ES-I3 (cell line): Measurements from ENCODE around the gene QSER1.
"Not testable (repeated sequence)": the region's sequence is repeated elsewhere in the genome, so short reads cannot be mapped to it uniquely, and the experiment has no call there.

ENCODE experiments used
- H3K36me3 ChIP-seq: 2 replicates; pipeline ENCODE4 v1.6.1; 2013; ENCODE audit warnings: mild to moderate bottlenecking, low read length, control low read depth, moderate library complexity; ENCODE audit not compliant: insufficient read depth
- H3K4me1 ChIP-seq: 2 replicates; pipeline ENCODE4 v1.6.1; 2013; ENCODE audit warnings: mild to moderate bottlenecking, control low read depth, low read length; ENCODE audit not compliant: insufficient read depth
- H3K9ac ChIP-seq: 2 replicates; pipeline ENCODE4 v1.6.1; 2013; ENCODE audit warnings: low read depth, mild to moderate bottlenecking, low read length, moderate library complexity
- H3K9me3 ChIP-seq: 2 replicates; pipeline ENCODE4 v1.6.1; 2013; ENCODE audit warnings: mild to moderate bottlenecking, low read length, moderate library complexity; ENCODE audit not compliant: control insufficient read depth, insufficient read depth

Gene QSER1

GRCh38 chr11:32932196-32932595 is 39.6 kb downstream of the QSER1 start:
- Histone ChIP-seq H3K9me3 (no peaks in the 10 kb centered on the region), H3K36me3 (peaks cover 44% of the 10 kb centered on the region), H3K4me1 (no peaks in the 10 kb centered on the region), H3K9ac (no peak overlapping the region)

GRCh38 chr11:32935462-32936029 is 42.9 kb downstream of the QSER1 start:
- H3K9ac ChIP-seq: no peak overlapping the region
- peaks cover 44% of the 10 kb centered on the region for H3K36me3 ChIP-seq
- no peaks in the 10 kb centered on the region for H3K4me1 ChIP-seq
- no peaks in the 10 kb centered on the region for H3K9me3 ChIP-seq

GRCh38 chr11:32936178-32936577 is 43.6 kb downstream of the QSER1 start:
- H3K36me3 ChIP-seq: peaks cover 44% of the 10 kb centered on the region

DNA sequence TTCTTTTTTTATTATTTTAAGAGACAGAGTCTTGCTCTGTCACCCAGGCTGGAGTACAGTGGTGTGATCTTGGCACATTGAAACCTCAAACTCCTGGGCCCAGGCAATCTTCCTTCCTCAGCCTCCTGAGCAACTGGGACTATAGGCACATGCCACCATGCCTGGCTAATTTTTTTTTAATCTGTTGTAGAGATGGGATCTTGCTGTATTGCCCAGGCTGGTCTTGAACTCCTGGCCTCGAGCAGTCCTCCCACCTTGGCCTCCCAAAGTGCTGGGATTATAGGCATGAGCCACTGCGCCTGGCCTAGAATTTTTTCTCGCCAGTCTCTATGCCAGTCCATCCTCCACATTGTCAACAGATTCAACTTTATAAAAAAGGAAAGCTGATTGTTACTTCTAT is 44.7 kb downstream of the QSER1 start:
- H3K9me3 ChIP-seq, H3K4me1 ChIP-seq, H3K9ac ChIP-seq: not testable (repeated sequence)
- H3K36me3 ChIP-seq: peaks cover 35% of the 10 kb centered on the region

More at GRCh38 chr11:32936178-32936577, 43.6 kb downstream of the QSER1 start:
- not testable (repeated sequence) for H3K9me3 ChIP-seq, H3K9ac ChIP-seq, H3K4me1 ChIP-seq

GRCh38 chr11:32939046-32939445 is 46.4 kb downstream of the QSER1 start:
- H3K9ac ChIP-seq: no peak overlapping the region
- peaks cover 18% of the 10 kb centered on the region; the same call in 1 of the 2 replicates for H3K36me3 ChIP-seq
- H3K4me1 ChIP-seq: no peaks in the 10 kb centered on the region
- H3K9me3 ChIP-seq: no peaks in the 10 kb centered on the region

DNA sequence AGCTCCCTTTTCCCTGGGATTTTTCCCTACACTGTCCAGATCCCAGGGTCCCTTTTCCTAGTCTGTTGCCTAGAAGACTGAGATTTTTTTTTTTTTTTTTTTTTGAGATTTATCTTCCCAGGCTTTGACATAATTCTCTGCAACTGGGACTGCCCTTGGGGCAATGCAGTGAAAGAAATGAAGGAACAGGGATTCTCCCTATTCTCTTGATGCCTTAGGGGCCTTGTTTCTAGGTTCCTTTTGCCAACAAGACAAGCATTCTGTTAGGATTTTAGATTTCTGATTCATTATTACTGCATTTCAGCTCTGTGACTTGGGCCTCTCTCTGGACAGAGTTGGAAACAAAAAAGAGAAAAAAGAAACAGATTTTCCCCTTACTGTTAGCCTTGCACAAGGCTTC is 47.3 kb downstream of the QSER1 start:
- Histone ChIP-seq H3K4me1 (no peaks in the 10 kb centered on the region), H3K9me3 (no peaks in the 10 kb centered on the region), H3K36me3 (peaks cover 10% of the 10 kb centered on the region; the same call in 1 of the 2 replicates), H3K9ac (no peak overlapping the region)

GRCh38 chr11:32940865-32941264 is 48.3 kb downstream of the QSER1 start:
- Histone ChIP-seq H3K36me3 (peaks cover 5% of the 10 kb centered on the region; the same call in 1 of the 2 replicates), H3K9ac (no peak overlapping the region), H3K9me3 (no peaks in the 10 kb centered on the region), H3K4me1 (no peaks in the 10 kb centered on the region)

DNA sequence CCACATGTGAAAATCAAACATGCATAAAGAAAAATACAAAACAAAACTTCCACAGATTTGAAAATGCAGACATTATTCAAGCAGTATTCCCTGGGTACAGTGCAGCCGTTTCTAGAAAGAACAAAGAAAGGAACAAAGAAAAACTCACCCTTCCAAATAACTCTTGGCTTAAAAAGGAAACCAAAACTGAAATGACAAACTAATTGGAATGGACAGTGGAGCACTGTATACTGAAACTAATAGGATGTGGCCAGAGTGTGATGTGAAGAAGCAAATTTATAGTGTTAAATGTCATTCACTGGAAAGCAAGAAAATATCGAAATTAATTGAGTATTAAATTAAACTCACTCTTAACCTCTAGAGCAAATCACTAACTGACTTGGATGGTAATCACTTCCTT is 55.4 kb downstream of the QSER1 start:
- Histone ChIP-seq H3K36me3 (no peaks in the 10 kb centered on the region), H3K4me1 (no peaks in the 10 kb centered on the region), H3K9me3 (no peaks in the 10 kb centered on the region), H3K9ac (no peak overlapping the region)

DNA sequence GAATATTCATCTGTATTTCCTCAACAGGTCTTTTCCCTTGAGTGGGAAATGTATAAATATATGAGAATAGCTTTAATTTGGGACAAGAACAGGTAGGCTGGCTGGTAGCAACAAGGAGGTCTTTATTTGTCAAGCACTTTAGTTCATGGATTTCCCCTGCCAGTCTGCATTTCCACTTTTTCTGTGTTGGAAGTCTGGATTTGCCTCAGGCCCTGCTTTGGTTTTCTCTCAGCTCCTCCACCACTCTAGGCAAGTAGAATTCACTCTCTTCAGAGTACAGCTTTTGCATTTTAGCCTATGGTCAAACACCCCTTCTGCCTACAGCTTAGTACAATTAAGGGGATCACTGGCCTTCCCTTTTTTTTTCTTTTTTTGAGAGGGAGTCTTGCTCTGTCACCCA is 57.1 kb downstream of the QSER1 start:
- H3K9ac ChIP-seq: no peak overlapping the region
- no peaks in the 10 kb centered on the region; the same call in 1 of the 2 replicates for H3K36me3 ChIP-seq
- no peaks in the 10 kb centered on the region for H3K9me3 ChIP-seq
- H3K4me1 ChIP-seq: no peaks in the 10 kb centered on the region

GRCh38 chr11:32952421-32952820 is 59.8 kb downstream of the QSER1 start:
- Histone ChIP-seq H3K9ac (no peak overlapping the region), H3K36me3 (no peaks in the 10 kb centered on the region; the same call in 1 of the 2 replicates), H3K4me1 (no peaks in the 10 kb centered on the region), H3K9me3 (no peaks in the 10 kb centered on the region)

- no peaks in the 10 kb centered on the region for H3K4me1 ChIP-seq
- H3K9ac ChIP-seq: no peak overlapping the region
- no peaks in the 10 kb centered on the region for H3K9me3 ChIP-seq
- no peaks in the 10 kb centered on the region; the same call in 1 of the 2 replicates for H3K36me3 ChIP-seq
Measured at GRCh38 chr11:32953700-32954099, 61.1 kb downstream of the QSER1 start.

DNA sequence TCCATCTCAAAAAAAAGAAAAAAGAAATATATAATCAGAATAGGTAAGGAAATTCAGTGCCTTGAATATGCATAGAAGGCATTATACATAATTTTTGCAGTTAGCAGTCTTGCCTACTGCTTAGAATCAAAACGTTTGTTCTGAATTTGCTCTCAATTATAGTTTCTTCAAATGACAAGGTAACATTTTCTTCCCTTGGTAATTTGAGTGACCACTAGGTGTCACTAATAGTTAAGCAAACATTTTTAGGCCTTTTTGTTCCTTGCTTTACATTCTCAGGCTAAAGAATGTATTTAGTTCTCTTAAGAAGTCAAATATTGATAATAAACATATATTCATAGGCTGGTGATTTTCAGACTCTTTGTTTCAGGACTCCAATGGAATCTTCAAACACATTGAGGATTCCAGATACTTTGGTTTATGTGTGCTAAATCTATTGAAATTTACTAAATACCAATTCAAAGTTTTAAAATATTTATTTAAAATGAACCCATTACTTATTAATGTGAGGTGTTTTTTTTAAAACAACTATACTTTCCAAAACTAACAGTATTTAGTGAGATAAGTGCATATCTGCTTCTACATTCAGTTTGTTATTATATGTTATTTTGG is 68.0 kb downstream of the QSER1 start:
- Histone ChIP-seq H3K4me1 (no peaks in the 10 kb centered on the region), H3K36me3 (no peaks in the 10 kb centered on the region; the same call in 1 of the 2 replicates), H3K9me3 (no peaks in the 10 kb centered on the region), H3K9ac (no peak overlapping the region)

GRCh38 chr11:32962016-32962415 is 69.4 kb downstream of the QSER1 start:
- no peak overlapping the region for H3K9ac ChIP-seq
- H3K9me3 ChIP-seq: no peaks in the 10 kb centered on the region
- H3K4me1 ChIP-seq: no peaks in the 10 kb centered on the region
- 0 out of 2 replicates have a peak, but pooled peaks cover 3% of the 10 kb centered on the region for H3K36me3 ChIP-seq

DNA sequence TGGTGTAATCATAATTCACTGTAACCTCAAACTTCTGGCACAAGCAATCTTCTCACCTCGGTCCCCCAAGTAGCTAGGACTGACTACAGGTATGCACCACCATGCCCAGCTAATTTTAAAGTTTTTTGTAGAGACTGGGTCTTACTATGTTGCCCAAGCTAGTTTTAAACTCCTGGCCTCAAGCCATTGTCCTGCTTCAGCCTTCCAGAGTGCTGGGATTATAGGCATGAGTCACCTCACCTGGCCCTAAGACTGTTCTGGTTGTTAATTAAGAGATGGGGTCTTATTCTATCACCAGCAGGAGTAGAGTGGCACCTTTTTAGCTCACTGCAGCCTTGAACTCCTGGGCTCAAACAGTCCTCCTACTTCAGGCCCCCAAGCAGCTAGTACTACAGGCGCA is 71.1 kb downstream of the QSER1 start:
- 0 out of 2 replicates have a peak, but pooled peaks cover 3% of the 10 kb centered on the region for H3K36me3 ChIP-seq
- no peaks in the 10 kb centered on the region for H3K9me3 ChIP-seq
- no peaks in the 10 kb centered on the region for H3K4me1 ChIP-seq
- no peak overlapping the region for H3K9ac ChIP-seq

DNA sequence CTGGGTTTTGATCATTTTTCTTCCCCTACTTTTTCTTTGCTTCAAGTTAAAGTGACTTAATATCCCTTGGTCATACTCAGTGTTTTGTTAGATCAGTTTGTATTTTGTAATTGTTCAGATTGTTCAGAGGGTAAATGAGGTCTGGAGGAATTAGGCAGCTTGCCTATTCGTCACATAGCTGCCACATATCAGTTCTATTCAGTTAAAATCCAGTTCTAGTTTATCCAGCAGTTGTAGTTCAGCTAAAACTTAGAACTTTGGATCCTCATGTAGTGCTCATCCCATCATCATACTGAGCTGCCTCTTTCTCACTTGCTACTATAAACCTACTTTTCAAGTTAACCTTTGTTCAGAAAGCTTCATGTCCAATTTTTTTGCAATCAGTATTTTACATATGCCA is 75.9 kb downstream of the QSER1 start:
- Histone ChIP-seq H3K9ac (no peak overlapping the region), H3K4me1 (no peaks in the 10 kb centered on the region), H3K36me3 (peaks cover 7% of the 10 kb centered on the region; the same call in 1 of the 2 replicates), H3K9me3 (no peaks in the 10 kb centered on the region)
